HepG2 (cell line): ENCODE data around the gene PSMD2. TPM values are rescaled to one million over a fixed set of nuclear protein-coding genes. Genes with fewer than 3 reads are reported as not detected.

Experiments
- AGO1 ChIP-seq: fragments of 200-400 bp; formaldehyde crosslinking; IDR thresholded peaks from 2 replicates; pipeline ENCODE4 v1.6.1; 2017; ENCODE audit warnings: mild to moderate bottlenecking, low read depth, low read length, moderate library complexity; ENCODE audit not compliant: poor library complexity, severe bottlenecking
- CHD4 ChIP-seq: fragments of 200-600 bp; sonication (generic); IDR thresholded peaks from 2 replicates; pipeline ENCODE4 v1.7.0; 2017; ENCODE audit warnings: mild to moderate bottlenecking, low read length, borderline replicate concordance
- HIVEP1 ChIP-seq: sonication (generic); formaldehyde crosslinking; IDR thresholded peaks from 2 replicates; pipeline ENCODE4 v1.4.0; 2020; ENCODE audit warnings: mild to moderate bottlenecking, missing genetic modification reagents
- KLF13 ChIP-seq: sonication (generic); formaldehyde crosslinking; IDR thresholded peaks from 2 replicates; pipeline ENCODE4 v1.4.0; 2020; ENCODE audit warnings: mild to moderate bottlenecking, missing genetic modification reagents
- NFE2 ChIP-seq: sonication (generic); formaldehyde crosslinking; IDR thresholded peaks from 2 replicates; pipeline ENCODE4 v1.4.0; 2020; ENCODE audit warnings: missing genetic modification reagents
- NFIC ChIP-seq: IDR thresholded peaks from 2 replicates; pipeline ENCODE4 v1.6.1; 2012; ENCODE audit warnings: mild to moderate bottlenecking, low read length, inconsistent platforms
- RAD21 ChIP-seq: fragments of 450-650 bp; formaldehyde crosslinking; IDR thresholded peaks from 2 replicates; pipeline ENCODE4 v1.5.0; 2020; ENCODE audit warnings: mild to moderate bottlenecking
- RFX1 ChIP-seq: fragments of 450-650 bp; IDR thresholded peaks from 2 replicates; pipeline ENCODE4 v1.6.1; 2017
- RXRB ChIP-seq: IDR thresholded peaks from 2 replicates; pipeline ENCODE4 v1.6.1; 2016; ENCODE audit warnings: borderline replicate concordance, missing genetic modification reagents, missing compliant biosample characterization
- ZFP82 ChIP-seq: sonication (generic); formaldehyde crosslinking; IDR thresholded peaks from 2 replicates; pipeline ENCODE4 v1.5.1; 2020; ENCODE audit warnings: mild to moderate bottlenecking, missing genetic modification reagents, borderline replicate concordance
- ZFX ChIP-seq: sonication (generic); formaldehyde crosslinking; IDR thresholded peaks from 2 replicates; pipeline ENCODE4 v1.4.0; 2020; ENCODE audit warnings: mild to moderate bottlenecking, low read depth, missing genetic modification reagents, moderate library complexity
- ZNF124 ChIP-seq: sonication (generic); formaldehyde crosslinking; IDR thresholded peaks from 2 replicates; pipeline ENCODE4 v1.4.0; 2020; ENCODE audit warnings: missing genetic modification reagents
- ZNF143 ChIP-seq: sonication (generic); formaldehyde crosslinking; IDR thresholded peaks from 2 replicates; pipeline ENCODE4 v1.4.0; 2020; ENCODE audit warnings: missing genetic modification reagents
- ZNF24 ChIP-seq: fragments of 450-650 bp; IDR thresholded peaks from 2 replicates; pipeline ENCODE4 v1.6.1; 2017; ENCODE audit warnings: antibody characterized with exemption, mild to moderate bottlenecking
- ZNF563 ChIP-seq: sonication (generic); formaldehyde crosslinking; IDR thresholded peaks from 2 replicates; pipeline ENCODE4 v1.8.0; 2022; ENCODE audit warnings: mild to moderate bottlenecking, moderate library complexity, missing genetic modification reagents
- ZNF607 ChIP-seq: sonication (generic); formaldehyde crosslinking; IDR thresholded peaks from 2 replicates; pipeline ENCODE4 v1.5.1; 2020; ENCODE audit warnings: missing genetic modification reagents, mild to moderate bottlenecking, borderline replicate concordance
- ZNF749 ChIP-seq: sonication (generic); formaldehyde crosslinking; IDR thresholded peaks from 2 replicates; pipeline ENCODE4 v1.8.0; 2022; ENCODE audit warnings: mild to moderate bottlenecking, missing genetic modification reagents, moderate library complexity, borderline replicate concordance
- ZNF816 ChIP-seq: sonication (generic); formaldehyde crosslinking; IDR thresholded peaks from 2 replicates; pipeline ENCODE4 v1.8.0; 2022; ENCODE audit warnings: missing genetic modification reagents, mild to moderate bottlenecking, borderline replicate concordance
- ZSCAN22 ChIP-seq: sonication (generic); formaldehyde crosslinking; IDR thresholded peaks from 2 replicates; pipeline ENCODE4 v1.4.0; 2020; ENCODE audit warnings: mild to moderate bottlenecking, missing genetic modification reagents
- polyA plus RNA-seq, 8 experiments: library from polyadenylated mRNA; depleted of rRNA in 3 of 8; stranded (reverse) in 7 of 8; unstranded in 1 of 8; fragments of >200 nt; fragmentation: Illumina TruSeq in 4 of 8; extraction: Trizol in 4 of 8; gene quantifications; 2 replicates each; pipeline versions ENCODE4 v1.2.1 to v1.2.3, GENCODE V29; 2011 to 2016; ENCODE audit warnings: low read depth in 4 of 8, missing spikeins in 1 of 8, mixed read lengths in 1 of 8; ENCODE audit not compliant: insufficient read depth in 1 of 8
- total RNA-seq, 5 experiments: library from RNA; depleted of rRNA; stranded (reverse); fragments of >200 nt; fragmentation: Illumina TruSeq; extraction: Trizol; gene quantifications; 2 replicates each; pipeline ENCODE4 v1.2.3, GENCODE V29; 2016; ENCODE audit warnings: low read depth in 1 of 5
- TF ChIP-seq, protein P1 (sequence below): sonication (generic); formaldehyde crosslinking; IDR thresholded peaks from 2 replicates; pipeline ENCODE4 v1.4.0; 2020; ENCODE audit warnings: missing genetic modification reagents
- TF ChIP-seq, protein P2 (sequence below): sonication (generic); formaldehyde crosslinking; IDR thresholded peaks from 2 replicates; pipeline ENCODE4 v1.5.0; 2020; ENCODE audit warnings: missing genetic modification reagents
- TF ChIP-seq, protein P3 (sequence below): sonication (generic); formaldehyde crosslinking; IDR thresholded peaks from 2 replicates; pipeline ENCODE4 v1.5.1; 2020; ENCODE audit warnings: mild to moderate bottlenecking, missing genetic modification reagents, moderate library complexity

Gene PSMD2
- total and polyA plus RNA-seq, 2 of the 13 experiments (the other 11 are each of a cell fraction or from before 2014, with no cell fraction given) = 125 to 200 TPM

DNA sequence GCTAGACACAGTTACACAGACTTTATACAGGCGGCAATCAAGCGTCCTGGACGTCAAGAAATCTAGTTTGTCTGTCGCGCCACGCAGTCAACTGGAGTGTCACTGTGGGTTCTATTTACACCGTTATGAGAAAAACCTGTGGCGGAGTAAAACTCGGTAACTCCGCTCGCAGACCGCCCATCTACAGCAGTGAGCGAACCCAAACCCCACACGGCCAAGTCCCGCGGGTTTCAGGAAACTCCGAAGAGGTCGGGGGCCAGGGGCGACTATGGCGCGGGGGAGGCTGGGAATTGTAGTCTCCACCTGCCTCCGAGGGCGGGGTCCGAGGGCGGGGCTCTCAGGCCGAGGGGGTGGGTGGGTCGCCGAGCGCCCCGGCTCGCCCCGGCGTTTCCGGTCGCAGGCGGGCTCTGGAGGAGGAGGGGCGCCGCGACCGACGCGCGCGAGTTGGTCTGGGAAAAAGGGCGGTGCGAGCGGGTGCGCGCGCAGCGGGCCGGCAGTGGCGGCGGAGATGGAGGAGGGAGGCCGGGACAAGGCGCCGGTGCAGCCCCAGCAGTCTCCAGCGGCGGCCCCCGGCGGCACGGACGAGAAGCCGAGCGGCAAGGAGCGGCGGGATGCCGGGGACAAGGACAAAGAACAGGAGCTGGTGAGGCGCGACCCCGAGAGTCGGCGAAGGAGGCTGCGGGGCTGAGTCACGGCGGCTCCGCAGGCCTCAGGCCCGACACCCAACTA is at the start of gene PSMD2 (continued):
- TF ChIP-seq HIVEP1 (CRISPR knock-in tag) (no peak), ZFX (CRISPR knock-in tag) (peak; percentile 96), ZNF816 (CRISPR knock-in tag) (no peak), ZNF143 (CRISPR knock-in tag) (peak; percentile 89), ZNF563 (CRISPR knock-in tag) (peak; percentile 77; the same call in 1 of the 2 replicates), ZNF607 (peak; percentile 52; the same call in 1 of the 2 replicates), ZFP82 (0 out of 2 replicates have a peak, but pooled peaks have one; percentile 40), ZNF24 (no peak), KLF13 (CRISPR knock-in tag) (no peak), ZNF124 (CRISPR knock-in tag) (no peak), RFX1 (no peak), NFIC (no peak), RXRB (CRISPR knock-in tag) (peak; percentile 39; the same call in 1 of the 2 replicates), ZNF749 (CRISPR knock-in tag) (0 out of 2 replicates have a peak, but pooled peaks have one; percentile 25), ZSCAN22 (CRISPR knock-in tag) (no peak), RAD21 (CRISPR knock-in tag) (0 out of 2 replicates have a peak, but pooled peaks have one; percentile 10), AGO1 (no peak), NFE2 (no peak), CHD4 (no peak)
- TF ChIP-seq, protein P1, sequence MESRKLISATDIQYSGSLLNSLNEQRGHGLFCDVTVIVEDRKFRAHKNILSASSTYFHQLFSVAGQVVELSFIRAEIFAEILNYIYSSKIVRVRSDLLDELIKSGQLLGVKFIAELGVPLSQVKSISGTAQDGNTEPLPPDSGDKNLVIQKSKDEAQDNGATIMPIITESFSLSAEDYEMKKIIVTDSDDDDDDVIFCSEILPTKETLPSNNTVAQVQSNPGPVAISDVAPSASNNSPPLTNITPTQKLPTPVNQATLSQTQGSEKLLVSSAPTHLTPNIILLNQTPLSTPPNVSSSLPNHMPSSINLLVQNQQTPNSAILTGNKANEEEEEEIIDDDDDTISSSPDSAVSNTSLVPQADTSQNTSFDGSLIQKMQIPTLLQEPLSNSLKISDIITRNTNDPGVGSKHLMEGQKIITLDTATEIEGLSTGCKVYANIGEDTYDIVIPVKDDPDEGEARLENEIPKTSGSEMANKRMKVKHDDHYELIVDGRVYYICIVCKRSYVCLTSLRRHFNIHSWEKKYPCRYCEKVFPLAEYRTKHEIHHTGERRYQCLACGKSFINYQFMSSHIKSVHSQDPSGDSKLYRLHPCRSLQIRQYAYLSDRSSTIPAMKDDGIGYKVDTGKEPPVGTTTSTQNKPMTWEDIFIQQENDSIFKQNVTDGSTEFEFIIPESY (CRISPR knock-in tag) = no peak
- TF ChIP-seq, protein P2, sequence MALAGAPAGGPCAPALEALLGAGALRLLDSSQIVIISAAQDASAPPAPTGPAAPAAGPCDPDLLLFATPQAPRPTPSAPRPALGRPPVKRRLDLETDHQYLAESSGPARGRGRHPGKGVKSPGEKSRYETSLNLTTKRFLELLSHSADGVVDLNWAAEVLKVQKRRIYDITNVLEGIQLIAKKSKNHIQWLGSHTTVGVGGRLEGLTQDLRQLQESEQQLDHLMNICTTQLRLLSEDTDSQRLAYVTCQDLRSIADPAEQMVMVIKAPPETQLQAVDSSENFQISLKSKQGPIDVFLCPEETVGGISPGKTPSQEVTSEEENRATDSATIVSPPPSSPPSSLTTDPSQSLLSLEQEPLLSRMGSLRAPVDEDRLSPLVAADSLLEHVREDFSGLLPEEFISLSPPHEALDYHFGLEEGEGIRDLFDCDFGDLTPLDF (CRISPR knock-in tag) = no peak; the same call in 1 of the 2 replicates
- TF ChIP-seq, protein P3, sequence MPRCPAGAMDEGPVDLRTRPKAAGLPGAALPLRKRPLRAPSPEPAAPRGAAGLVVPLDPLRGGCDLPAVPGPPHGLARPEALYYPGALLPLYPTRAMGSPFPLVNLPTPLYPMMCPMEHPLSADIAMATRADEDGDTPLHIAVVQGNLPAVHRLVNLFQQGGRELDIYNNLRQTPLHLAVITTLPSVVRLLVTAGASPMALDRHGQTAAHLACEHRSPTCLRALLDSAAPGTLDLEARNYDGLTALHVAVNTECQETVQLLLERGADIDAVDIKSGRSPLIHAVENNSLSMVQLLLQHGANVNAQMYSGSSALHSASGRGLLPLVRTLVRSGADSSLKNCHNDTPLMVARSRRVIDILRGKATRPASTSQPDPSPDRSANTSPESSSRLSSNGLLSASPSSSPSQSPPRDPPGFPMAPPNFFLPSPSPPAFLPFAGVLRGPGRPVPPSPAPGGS (CRISPR knock-in tag) = no peak
